ENCODE data around the gene DHRS11.

Gene DHRS11

GRCh38 chr17:36616061-36617029, 24.7 kb downstream of the DHRS11 start:
- no peak for DNase-seq

DNA sequence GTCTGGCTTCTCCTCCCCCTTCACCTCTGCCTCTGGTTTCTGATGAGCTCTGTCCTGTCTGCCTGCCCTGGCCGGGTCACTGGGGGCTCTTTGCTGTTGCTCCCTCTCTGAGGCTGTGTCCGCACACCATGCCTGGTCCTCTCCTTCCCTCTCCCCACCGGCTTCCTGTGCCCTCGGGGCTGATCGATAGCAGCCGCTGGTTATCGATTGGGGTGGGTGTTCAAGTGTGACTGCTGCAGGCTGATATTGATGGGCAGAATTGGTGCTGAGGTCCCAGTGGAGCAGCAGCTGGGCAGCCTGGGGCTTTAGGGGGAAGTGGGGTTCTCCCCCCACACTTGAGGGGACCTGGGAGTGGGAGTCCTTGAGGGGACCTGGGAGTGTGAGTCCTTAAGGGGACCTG, 26.1 kb downstream of the DHRS11 start:
- DNase-seq, result no peak

- DNase-seq, result no peak
Measured at GRCh38 chr17:36623281-36623680, 31.6 kb downstream of the DHRS11 start.

DNA sequence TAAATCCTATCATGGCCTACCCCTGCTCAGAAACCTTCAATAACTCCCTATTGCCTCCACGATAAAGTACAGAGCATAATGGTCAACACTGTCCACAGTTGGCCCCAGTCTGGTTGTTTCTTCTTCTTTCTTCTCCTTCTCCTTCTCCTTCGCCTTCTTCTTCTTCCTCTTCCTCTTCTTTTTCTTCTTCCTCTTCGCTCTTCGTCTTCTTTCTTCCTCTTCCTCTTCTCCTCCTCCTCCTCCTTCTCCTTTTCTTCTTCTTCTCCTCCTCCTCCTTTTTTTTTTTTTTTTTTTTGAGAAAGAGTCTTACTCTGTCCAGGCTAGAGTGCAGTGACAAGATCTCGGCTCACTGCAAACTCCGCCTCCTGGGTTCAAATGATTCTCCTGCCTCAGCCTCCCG, 33.5 kb downstream of the DHRS11 start:
- DNase-seq, result no peak

DNA sequence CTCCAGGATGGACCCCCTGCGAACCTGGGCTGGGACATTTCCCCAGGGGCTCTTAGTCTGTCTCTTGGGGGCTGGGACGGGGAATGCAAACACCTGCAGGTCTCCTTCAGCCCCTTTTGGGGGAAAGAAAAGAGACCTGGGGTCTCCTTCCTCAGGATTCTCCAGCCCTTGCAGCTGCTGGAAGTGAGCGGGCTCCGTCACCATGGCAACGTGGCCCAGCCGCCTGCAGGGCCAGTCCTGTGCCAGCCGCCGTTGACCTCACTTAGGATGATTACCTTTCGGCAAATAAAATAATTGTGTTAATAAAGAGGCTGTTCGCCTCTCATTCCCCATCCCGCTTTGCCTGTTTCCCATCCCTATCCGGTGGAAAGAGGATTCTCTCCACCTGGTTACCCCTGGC, 35.4 kb downstream of the DHRS11 start:
- no peak for DNase-seq

GRCh38 chr17:36628576-36628975, 36.9 kb downstream of the DHRS11 start:
- no peak for DNase-seq

DNA sequence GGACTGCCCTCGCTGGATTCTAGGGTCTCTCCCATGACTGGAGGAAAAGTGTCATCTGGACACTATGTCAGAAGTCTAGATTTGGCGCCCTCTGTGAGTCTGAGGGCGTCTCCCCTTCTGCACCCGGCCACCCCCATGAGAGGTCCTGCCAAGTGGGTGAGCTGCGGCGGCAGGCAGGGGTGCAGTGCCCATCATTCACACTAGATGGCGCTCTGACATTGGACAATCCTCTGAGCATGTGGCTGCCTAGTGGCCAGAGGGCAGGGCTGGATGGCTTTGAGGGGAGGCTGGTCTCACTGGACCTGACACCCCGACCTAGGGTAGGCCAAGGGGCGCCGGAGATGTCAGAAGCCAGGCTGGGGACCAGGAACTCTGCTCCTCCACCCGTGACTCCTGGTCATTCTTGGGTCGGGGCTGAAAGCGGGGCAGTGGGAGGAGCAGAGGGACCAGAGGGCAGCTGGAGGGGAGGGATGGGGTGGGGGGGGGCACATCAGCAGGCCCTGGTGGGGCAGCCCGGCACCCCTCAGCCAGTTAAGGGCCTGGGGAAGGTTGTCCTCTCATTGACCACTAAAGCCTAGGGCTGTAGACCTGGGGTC, 37.7 kb downstream of the DHRS11 start:
- DNase-seq, result peak; percentile 18 to 84 (median 68)

DNA sequence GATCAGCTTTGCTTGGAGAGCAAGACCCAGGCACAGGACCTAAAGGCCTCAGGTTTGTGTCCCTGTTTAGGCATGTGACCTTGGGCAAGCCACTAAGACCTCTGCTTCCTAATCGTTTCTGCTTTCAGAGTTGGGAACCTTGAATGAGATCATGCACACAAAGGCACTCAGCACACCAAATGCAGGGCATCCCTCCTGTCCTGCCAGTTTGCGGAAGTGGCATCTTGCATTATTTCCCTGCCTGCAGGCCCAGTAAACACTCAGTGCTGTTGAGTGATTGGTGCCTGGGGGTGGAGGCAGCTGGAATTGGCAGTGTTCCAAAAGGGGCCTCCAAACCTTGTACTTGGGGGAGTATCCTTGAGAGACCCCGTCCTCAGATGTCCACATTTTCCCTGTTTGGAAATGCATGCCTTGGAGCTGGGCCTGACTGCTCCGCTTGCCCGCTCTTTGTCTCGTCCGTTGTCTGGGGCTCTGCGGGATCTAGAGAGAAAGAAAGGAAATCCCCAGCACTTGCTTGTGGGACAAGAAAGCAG, 38.4 kb downstream of the DHRS11 start:
- no peak for DNase-seq

- DNase-seq, result no peak
Measured at GRCh38 chr17:36631022-36631421, 39.3 kb downstream of the DHRS11 start.

GRCh38 chr17:36632916-36633771, 41.5 kb downstream of the DHRS11 start:
- no peak for DNase-seq

GRCh38 chr17:36640346-36640745, 48.7 kb downstream of the DHRS11 start:
- no peak for DNase-seq

DNA sequence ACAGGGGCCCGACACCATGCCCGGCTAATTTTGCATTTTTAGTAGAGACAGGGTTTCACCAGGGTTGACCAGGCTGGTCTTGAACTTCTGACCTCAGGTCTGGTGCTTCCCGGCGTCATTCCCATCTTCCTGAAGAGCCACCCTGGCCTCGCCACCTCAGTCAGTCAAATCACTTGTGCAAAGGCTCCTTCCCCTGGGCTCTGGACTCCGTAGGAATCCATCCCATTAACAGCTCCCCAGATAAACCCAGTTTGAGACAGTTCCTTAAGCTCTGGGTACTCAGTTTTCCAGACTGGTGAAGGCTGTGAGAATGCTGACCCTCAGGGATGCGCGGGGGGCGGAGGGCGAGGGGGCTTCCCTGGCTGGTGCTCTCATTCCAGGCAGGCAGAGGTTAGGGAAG, 49.2 kb downstream of the DHRS11 start:
- DNase-seq, result no peak

- no peak for DNase-seq
Measured at GRCh38 chr17:36641331-36641876, 49.7 kb downstream of the DHRS11 start.

- no peak for DNase-seq
Measured at GRCh38 chr17:36641877-36642845, 50.5 kb downstream of the DHRS11 start.

DNA sequence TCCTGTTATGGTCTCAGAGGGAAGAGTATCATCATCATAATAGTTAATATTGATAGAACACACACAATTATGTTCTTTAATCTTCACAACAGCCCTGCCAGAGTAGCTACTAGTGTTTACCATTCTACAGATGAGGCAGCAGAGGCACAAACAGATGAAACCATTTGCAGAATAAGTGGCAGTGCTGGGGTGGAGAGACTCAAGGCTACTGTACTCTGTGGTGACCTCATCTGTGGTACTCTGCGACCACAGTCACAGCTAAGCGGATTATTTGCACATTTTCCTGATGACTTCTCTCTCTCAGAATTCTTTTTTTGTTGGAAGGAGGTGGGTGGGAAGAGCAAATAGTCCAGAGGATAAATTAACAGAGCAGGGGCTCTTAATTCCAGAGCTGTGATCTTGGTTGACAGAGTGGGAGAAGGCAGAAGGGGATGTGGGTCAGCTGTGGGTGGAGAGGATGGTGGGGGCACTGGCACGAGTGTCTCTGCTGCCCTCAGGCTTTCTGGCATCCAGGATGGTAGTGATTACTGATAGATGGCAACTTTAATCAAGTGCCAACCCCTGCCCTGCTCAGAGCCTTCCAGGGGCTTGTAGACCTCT, 51.5 kb downstream of the DHRS11 start:
- DNase-seq, result no peak

- no peak for DNase-seq
Measured at GRCh38 chr17:36645422-36645821, 53.7 kb downstream of the DHRS11 start.

DNA sequence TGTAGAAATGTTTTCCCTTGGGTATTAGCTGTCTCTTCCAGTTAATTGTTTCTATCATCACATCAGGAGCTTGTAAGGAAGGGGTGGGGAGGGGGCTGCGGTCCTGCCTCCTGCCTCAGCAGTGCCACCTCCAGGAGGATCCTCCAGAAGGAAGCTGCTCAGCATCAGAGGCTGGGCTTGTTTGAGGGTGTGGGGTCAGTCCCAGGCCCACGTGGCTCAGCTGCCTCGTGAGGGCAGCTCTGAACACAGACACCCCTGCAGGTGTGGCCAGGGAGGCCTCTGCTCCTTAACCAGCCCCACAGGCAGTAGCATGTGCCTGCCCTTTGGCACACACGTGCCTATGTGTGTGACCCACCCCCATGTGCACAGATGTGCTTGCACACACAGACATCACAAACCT, 56.0 kb downstream of the DHRS11 start:
- no peak for DNase-seq

DNA sequence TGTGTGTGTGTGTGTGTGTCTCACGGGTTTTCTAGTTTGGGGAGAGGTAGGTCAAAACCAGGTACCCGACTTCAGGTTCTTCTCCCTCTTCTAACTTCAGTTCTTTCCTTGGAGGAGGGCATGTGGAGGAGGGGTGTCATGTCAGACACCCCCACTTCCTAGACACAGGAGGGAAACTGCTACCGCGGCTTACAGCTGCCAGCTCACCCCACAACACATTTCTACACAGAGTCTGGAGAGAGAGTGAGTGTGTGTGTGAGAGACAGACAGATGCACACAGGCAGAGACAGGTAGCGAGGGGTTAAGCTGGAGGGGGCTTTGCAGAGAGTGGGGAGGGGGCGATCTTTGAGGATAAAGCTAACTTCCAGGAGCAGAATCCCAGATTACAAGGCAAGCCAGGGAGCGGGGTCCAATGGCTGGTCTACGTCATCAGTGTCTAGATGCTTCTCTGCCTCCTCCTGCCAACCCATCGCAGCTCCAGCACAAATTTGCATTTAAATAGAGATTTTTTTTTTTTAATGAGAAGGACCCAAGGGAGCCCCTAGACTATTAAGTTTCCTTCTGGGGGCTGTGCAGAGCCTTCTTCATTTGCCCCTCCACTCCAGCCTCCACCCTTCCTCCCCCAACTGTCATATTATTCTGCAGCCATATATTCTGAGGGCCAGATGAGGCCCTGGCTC, 58.6 kb downstream of the DHRS11 start:
- no peak for DNase-seq
